ENCODE data around the gene NR1H3. TPM values are rescaled to one million over a fixed set of nuclear protein-coding genes. Genes with fewer than 3 reads are reported as not detected.

The NR1H3 gene
- total RNA-seq, 1 experiment from 2014 or later = 26.3 TPM

DNA sequence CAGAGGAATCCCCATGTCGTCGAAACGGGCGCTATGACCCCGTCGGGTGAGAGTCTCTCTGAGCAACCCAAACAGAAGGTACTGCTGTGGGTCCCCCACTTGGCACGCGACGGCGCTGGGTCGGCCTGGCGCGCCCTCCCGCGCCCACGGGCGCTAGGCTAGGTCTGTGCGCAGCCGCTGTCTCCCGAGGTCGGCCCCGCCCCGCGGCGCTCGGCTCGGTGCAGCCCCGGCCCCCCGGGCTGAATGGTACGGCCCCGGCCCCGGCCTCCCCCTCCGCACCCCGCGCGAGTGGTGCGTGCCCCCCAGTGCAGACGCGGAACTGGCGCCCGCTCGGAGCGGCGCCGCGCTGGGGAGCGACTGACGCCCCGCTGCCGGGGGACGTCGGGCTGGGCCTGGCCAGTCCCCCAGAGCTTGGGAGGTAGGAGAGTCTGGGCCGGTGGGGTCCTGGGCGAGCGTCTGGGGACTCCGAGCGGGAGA is 12.1 kb downstream of the NR1H3 start, which contains the start of gene MADD:
Gene MADD, plus strand, starts transcription at position 305 of the 477 bp plus-strand sequence.
- Histone ChIP-seq H4K8ac (replicated peaks; ENCODE audit: insufficient read length, low read depth, low read length) (no peak within 1 kb of the TSS), H3T11ph (ENCODE audit: low read length) (no peak within 1 kb of the TSS), H4K5ac (ENCODE audit: insufficient read length, low read depth, low read length) (no peak within 1 kb of the TSS), H3K14ac (ENCODE audit: insufficient read depth, low read length) (peak within 1 kb of the TSS; percentile 82), H3K4me1 (ENCODE audit: insufficient read depth, low read length) (peaks cover 7% of the 10 kb centered on the region; the same call in 1 of the 2 replicates), H2BK20ac (ENCODE audit: low read depth, low read length, poor library complexity, severe bottlenecking) (no peak within 1 kb of the TSS), H4K91ac (ENCODE audit: insufficient read length, low read depth, low read length) (no peak within 1 kb of the TSS), H3K4ac (ENCODE audit: low read depth, low read length) (no peak within 1 kb of the TSS), H3K56ac (ENCODE audit: insufficient read length, low read depth, low read length) (no peak within 1 kb of the TSS), H3K79me2 (ENCODE audit: insufficient read depth, low read length) (peaks cover 12% of the 10 kb centered on the region; the same call in 1 of the 2 replicates), H3K9me3 (ENCODE audit: control insufficient read depth, low read depth, low read length) (no peaks in the 10 kb centered on the region), H2BK12ac (ENCODE audit: insufficient read length, low read depth, low read length) (no peak within 1 kb of the TSS), H2BK120ac (ENCODE audit: low read depth, low read length, poor library complexity, severe bottlenecking) (no peak within 1 kb of the TSS), H2AFZ (ENCODE audit: low read length) (no peak within 1 kb of the TSS), H2BK5ac (ENCODE audit: insufficient read length, low read length) (no peak within 1 kb of the TSS), H2BK15ac (ENCODE audit: low read depth, low read length) (no peak within 1 kb of the TSS), H3K79me1 (ENCODE audit: insufficient read depth, low read depth, low read length, poor library complexity, severe bottlenecking) (no peaks in the 10 kb centered on the region), H2AK5ac (ENCODE audit: insufficient read length, low read length) (no peak within 1 kb of the TSS), H4K20me1 (ENCODE audit: control insufficient read depth, insufficient read depth, insufficient read length) (no peaks in the 10 kb centered on the region), H3K18ac (ENCODE audit: insufficient read length, low read depth, low read length) (peak within 1 kb of the TSS; percentile 45), H3K27ac (ENCODE audit: insufficient read length, low read depth, low read length) (peak within 1 kb of the TSS; percentile 30), H3K23ac (ENCODE audit: insufficient read length, low read depth, low read length) (no peak within 1 kb of the TSS), H3K23me2 (ENCODE audit: insufficient read length, low read depth, low read length, poor library complexity, severe bottlenecking) (peaks cover 13% of the 10 kb centered on the region), H3K4me2 (ENCODE audit: insufficient read depth, insufficient read length, low read length) (peak within 1 kb of the TSS; percentile 99), H3K27me3 (ENCODE audit: insufficient read depth, low read length) (no peaks in the 10 kb centered on the region), H3K9ac (ENCODE audit: extremely low read depth, insufficient read length, low read length) (peak within 1 kb of the TSS; percentile 63)
- H3K36me3 Mint-ChIP-seq (ENCODE audit: insufficient read depth in 1 of 3, low read depth in 3 of 3) = peaks cover 7 to 12% (median 9%) of the 10 kb centered on the region in 3 experiments; a peak in 6 of 7 replicates
- DNase-seq = peak; percentile 76
- TF ChIP-seq, protein P1, sequence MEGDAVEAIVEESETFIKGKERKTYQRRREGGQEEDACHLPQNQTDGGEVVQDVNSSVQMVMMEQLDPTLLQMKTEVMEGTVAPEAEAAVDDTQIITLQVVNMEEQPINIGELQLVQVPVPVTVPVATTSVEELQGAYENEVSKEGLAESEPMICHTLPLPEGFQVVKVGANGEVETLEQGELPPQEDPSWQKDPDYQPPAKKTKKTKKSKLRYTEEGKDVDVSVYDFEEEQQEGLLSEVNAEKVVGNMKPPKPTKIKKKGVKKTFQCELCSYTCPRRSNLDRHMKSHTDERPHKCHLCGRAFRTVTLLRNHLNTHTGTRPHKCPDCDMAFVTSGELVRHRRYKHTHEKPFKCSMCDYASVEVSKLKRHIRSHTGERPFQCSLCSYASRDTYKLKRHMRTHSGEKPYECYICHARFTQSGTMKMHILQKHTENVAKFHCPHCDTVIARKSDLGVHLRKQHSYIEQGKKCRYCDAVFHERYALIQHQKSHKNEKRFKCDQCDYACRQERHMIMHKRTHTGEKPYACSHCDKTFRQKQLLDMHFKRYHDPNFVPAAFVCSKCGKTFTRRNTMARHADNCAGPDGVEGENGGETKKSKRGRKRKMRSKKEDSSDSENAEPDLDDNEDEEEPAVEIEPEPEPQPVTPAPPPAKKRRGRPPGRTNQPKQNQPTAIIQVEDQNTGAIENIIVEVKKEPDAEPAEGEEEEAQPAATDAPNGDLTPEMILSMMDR (conservative IDR thresholded peaks at IDR 0.05) = no peak
- H3K27me3 Mint-ChIP-seq (ENCODE audit: low read depth) = no peaks in the 10 kb centered on the region
- peak within 1 kb of the TSS; percentile 84 to 91 for H3K4me3 Mint-ChIP-seq
- WGBS (ENCODE audit: extremely low coverage, insufficient read length, low lambda C conversion rate) = no CpG with 5 or more reads among the region's 57 CpGs
- H3K27ac Mint-ChIP-seq = peak within 1 kb of the TSS; percentile 80 to 98 (median 97)
- no peaks in the 10 kb centered on the region for H3K9me3 Mint-ChIP-seq
- peaks cover 40 to 41% of the 10 kb centered on the region in 2 experiments for H3K4me1 Mint-ChIP-seq

All from H9 (cell line).